Endothelial cell of umbilical vein (primary cell): ENCODE measurements around the gene LPP. TPM values are rescaled to one million over a fixed set of nuclear protein-coding genes. Genes with fewer than 3 reads are reported as not detected.

Experiments
- BruUV-seq: library from RNA; stranded (reverse); fragments of 400-500 nt; replicated peaks from 2 replicates; lab custom pipeline; 2021; lab: Mats Ljungman, UMichigan
- CTCF ChIA-PET: fragments of 300-600, 350-600 bp; sonication (Branson Sonifier 250); formaldehyde crosslinking; loops from one replicate; lab custom pipeline; 2021; ENCODE audit warnings: antibody characterized with exemption, inconsistent platforms; lab: Charles Lee
- POLR2A ChIA-PET: fragments of 300-600, 350-600 bp; sonication (Branson Sonifier 250); formaldehyde crosslinking; loops from one replicate; lab custom pipeline; 2021; ENCODE audit warnings: antibody characterized with exemption, inconsistent platforms; lab: Charles Lee
- DNase-seq: peaks from one replicate; pipeline ENCODE4 v3.0.0-alpha.2; 2011; ENCODE audit warnings: low read depth, low spot score
- FAIRE-seq: peaks from 2 replicates; lab custom pipeline; 2011; peaks lifted over from hg19 to GRCh38; lab: Jason Lieb, UNC
- H2AFZ ChIP-seq: 2 replicates; pipeline ENCODE4 v1.6.0; 2012; ENCODE audit warnings: low read depth, low read length, control low read depth, inconsistent platforms
- H3K27ac ChIP-seq: 2 replicates; pipeline ENCODE4 v1.5.1; 2011; ENCODE audit warnings: low read depth, mild to moderate bottlenecking, control low read depth, low read length, moderate library complexity; ENCODE audit not compliant: insufficient read depth
- H3K27me3 ChIP-seq, 2 experiments: 2 replicates each; pipeline versions ENCODE4 v1.6.0 to v1.6.1; 2011; ENCODE audit warnings: low read length in 2 of 2, mixed read lengths in 1 of 2; ENCODE audit not compliant: control insufficient read depth in 2 of 2, insufficient read depth in 2 of 2
- H3K36me3 ChIP-seq, 2 experiments: 2 replicates in 1 of 2; 3 replicates in 1 of 2; pipeline ENCODE4 v1.5.1; 2011; ENCODE audit warnings: low read length in 2 of 2, mild to moderate bottlenecking in 1 of 2, moderate library complexity in 1 of 2; ENCODE audit not compliant: control insufficient read depth in 2 of 2, insufficient read depth in 2 of 2; ENCODE audit errors: extremely low read depth in 1 of 2
- H3K4me1 ChIP-seq: 3 replicates; pipeline ENCODE4 v1.5.1; 2011; ENCODE audit warnings: mild to moderate bottlenecking, low read length; ENCODE audit not compliant: control insufficient read depth, insufficient read depth; ENCODE audit errors: extremely low read depth
- H3K4me2 ChIP-seq: 2 replicates; pipeline ENCODE4 v1.6.1; 2011; ENCODE audit warnings: low read length, control low read depth, mixed read lengths; ENCODE audit not compliant: insufficient read depth
- H3K4me3 ChIP-seq, 3 experiments: fragments of 200-600 bp in 1 of 3; sonication (generic), shearing (Covaris generic) in 1 of 3; replicated peaks in 1 of 3; 2 replicates each; pipeline ENCODE4 v1.5.1; 2011 to 2016; ENCODE audit warnings: control low read depth in 3 of 3, low read length in 3 of 3, mild to moderate bottlenecking in 2 of 3, inconsistent platforms in 1 of 3, low read depth in 1 of 3, moderate library complexity in 1 of 3; ENCODE audit not compliant: insufficient read depth in 1 of 3
- H3K79me2 ChIP-seq: 2 replicates; pipeline ENCODE4 v1.6.0; 2012; ENCODE audit warnings: low read length, inconsistent platforms; ENCODE audit not compliant: control insufficient read depth, insufficient read depth
- H3K9ac ChIP-seq: replicated peaks from 2 replicates; pipeline ENCODE3; 2011; ENCODE audit warnings: low read length, control low read depth; ENCODE audit not compliant: insufficient read depth; ENCODE audit errors: extremely low read depth
- H3K9me1 ChIP-seq: replicated peaks from 3 replicates; pipeline ENCODE4 v1.6.0; 2011; ENCODE audit warnings: mild to moderate bottlenecking, low read length; ENCODE audit not compliant: control insufficient read depth, insufficient read depth; ENCODE audit errors: extremely low read depth
- H3K9me3 ChIP-seq: replicated peaks from 2 replicates; pipeline ENCODE4 v1.5.1; 2012; ENCODE audit warnings: low read length, inconsistent platforms; ENCODE audit not compliant: control insufficient read depth, insufficient read depth
- H4K20me1 ChIP-seq: replicated peaks from 2 replicates; pipeline ENCODE3; 2011; ENCODE audit warnings: mild to moderate bottlenecking, low read length; ENCODE audit not compliant: control insufficient read depth, insufficient read depth; ENCODE audit errors: extremely low read depth
- EZH2 ChIP-seq: IDR thresholded peaks from 2 replicates; pipeline ENCODE4 v1.6.1; 2012; ENCODE audit warnings: borderline replicate concordance, low read depth, mild to moderate bottlenecking, moderate library complexity, low read length, inconsistent platforms; ENCODE audit not compliant: severe bottlenecking
- FOS ChIP-seq: IDR thresholded peaks from 2 replicates; pipeline ENCODE4 v1.6.1; 2011; ENCODE audit warnings: mild to moderate bottlenecking, low read length, moderate library complexity, borderline replicate concordance; ENCODE audit not compliant: insufficient read depth
- GATA2 ChIP-seq: IDR thresholded peaks from 2 replicates; pipeline ENCODE4 v1.7.0; 2011; ENCODE audit warnings: low read depth, mild to moderate bottlenecking, moderate library complexity, mixed read lengths, low read length; ENCODE audit not compliant: insufficient read length, insufficient read depth
- JUN ChIP-seq: IDR thresholded peaks from 2 replicates; pipeline ENCODE4 v1.6.1; 2011; ENCODE audit warnings: borderline replicate concordance, low read depth; ENCODE audit not compliant: insufficient read length, insufficient read depth
- MAX ChIP-seq: IDR thresholded peaks from 2 replicates; pipeline ENCODE4 v1.6.1; 2011; ENCODE audit not compliant: insufficient read depth, insufficient read length
- POLR2A ChIP-seq: IDR thresholded peaks from 2 replicates; pipeline ENCODE4 v1.6.1; 2012; ENCODE audit warnings: low read depth, mild to moderate bottlenecking, control low read depth, low read length
- POLR2AphosphoS5 ChIP-seq: IDR thresholded peaks from 2 replicates; pipeline ENCODE4 v1.6.1; 2012; ENCODE audit warnings: low read depth, mild to moderate bottlenecking, control low read depth, low read length, moderate library complexity; ENCODE audit not compliant: insufficient read depth
- dilution Hi-C: fragments of 300-500 bp; cut with MboI; formaldehyde crosslinking; loops from one replicate; pipeline ENCODE4 v1.15.0; 2019; ENCODE audit warnings: low sequenced_read_pairs; ENCODE audit not compliant: extremely low pct_ligation_motif_present
- intact Hi-C: fragments of 100-400 bp; cut with micrococcal nuclease; formaldehyde crosslinking; loops from one replicate; pipeline ENCODE4 v1.10.0; 2022
- polyA plus RNA-seq, 4 experiments: library from polyadenylated mRNA; depleted of rRNA in 3 of 4; stranded (reverse) in 3 of 4; unstranded in 1 of 4; fragments of >200 nt; gene quantifications; 2 replicates each; pipeline versions ENCODE4 v1.2.1 to v1.2.3, GENCODE V29; 2011 to 2012; ENCODE audit warnings: missing spikeins in 1 of 4
- total RNA-seq: library from RNA; stranded (reverse); gene quantifications from 2 replicates; pipeline ENCODE4 v1.2.3, GENCODE V29; 2021

LPP gene
- total and polyA plus RNA-seq, 2 donors (not counting 3 experiments of a cell fraction or from before 2014, with no cell fraction given) = 16.9 to 153 TPM

GRCh38 chr3:188472336-188472735, 318.4 kb downstream of the LPP start:
- TF ChIP-seq JUN (no peak), EZH2 (no peak), GATA2 (no peak), POLR2A (no peak), FOS (no peak), POLR2AphosphoS5 (no peak), MAX (no peak)
- no peaks in the 10 kb centered on the region for H3K9me1 ChIP-seq
- ChIA-PET POLR2A (no interaction called here), CTCF (interaction anchor here (0.9 to 2.0 kb wide), 5 partner anchors 11 to 732 kb away, joined by 3 to 6 read pairs (median 3); no protein-coding TSS in a partner anchor)
- H3K9me3 ChIP-seq = no peaks in the 10 kb centered on the region
- intact Hi-C loops = no loop called here
- H2AFZ ChIP-seq = no peak overlapping the region
- H3K36me3 ChIP-seq = no peaks in the 10 kb centered on the region
- no peak overlapping the region for H3K4me2 ChIP-seq
- peaks cover 16% of the 10 kb centered on the region for H3K4me1 ChIP-seq
- no peak for FAIRE-seq
- no peaks in the 10 kb centered on the region for H3K27me3 ChIP-seq
- dilution Hi-C loops = no loop called here
- no TSS peak for BruUV-seq
- H3K27ac ChIP-seq = no peak overlapping the region
- H3K9ac ChIP-seq = no peak overlapping the region
- H3K4me3 ChIP-seq = no peak overlapping the region
- no peak for DNase-seq
- H4K20me1 ChIP-seq = no peaks in the 10 kb centered on the region
- H3K79me2 ChIP-seq = no peaks in the 10 kb centered on the region

GRCh38 chr3:188473045-188473444, 319.1 kb downstream of the LPP start:
- no peak for FAIRE-seq
- Histone ChIP-seq H3K27me3 (no peaks in the 10 kb centered on the region), H3K27ac (no peak overlapping the region), H2AFZ (no peak overlapping the region), H3K9ac (no peak overlapping the region), H3K9me1 (no peaks in the 10 kb centered on the region), H3K79me2 (no peaks in the 10 kb centered on the region), H3K4me2 (no peak overlapping the region), H3K4me1 (peaks cover 10% of the 10 kb centered on the region), H3K36me3 (no peaks in the 10 kb centered on the region), H3K9me3 (no peaks in the 10 kb centered on the region), H4K20me1 (no peaks in the 10 kb centered on the region), H3K4me3 (no peak overlapping the region)
- BruUV-seq = no TSS peak
- ChIA-PET CTCF (interaction anchor here (1.2 kb wide), 1 partner anchor 41 kb away, joined by 3 read pairs; no protein-coding TSS in a partner anchor), POLR2A (no interaction called here)
- TF ChIP-seq GATA2 = no peak
- TF ChIP-seq FOS = no peak
- no peak for TF ChIP-seq EZH2
- dilution Hi-C loops = no loop called here
- no peak for DNase-seq
- intact Hi-C loops = no loop called here
